Measurements from ENCODE around the gene TMEM135. TPM values are rescaled to one million over a fixed set of nuclear protein-coding genes. Genes with fewer than 3 reads are reported as not detected.

Gene TMEM135
- polyA plus RNA-seq, 1 donor: 13.7 TPM

- no peak for DNase-seq (ENCODE audit: low read depth)
These were observed 157.5 kb downstream of the TMEM135 start for GRCh38 chr11:87194985-87195820.

- DNase-seq (ENCODE audit: low read depth): no peak
These were observed 160.6 kb downstream of the TMEM135 start for GRCh38 chr11:87198266-87198881.

GRCh38 chr11:87201376-87201775 is 163.6 kb downstream of the TMEM135 start:
- no peak for DNase-seq (ENCODE audit: low read depth)

DNA sequence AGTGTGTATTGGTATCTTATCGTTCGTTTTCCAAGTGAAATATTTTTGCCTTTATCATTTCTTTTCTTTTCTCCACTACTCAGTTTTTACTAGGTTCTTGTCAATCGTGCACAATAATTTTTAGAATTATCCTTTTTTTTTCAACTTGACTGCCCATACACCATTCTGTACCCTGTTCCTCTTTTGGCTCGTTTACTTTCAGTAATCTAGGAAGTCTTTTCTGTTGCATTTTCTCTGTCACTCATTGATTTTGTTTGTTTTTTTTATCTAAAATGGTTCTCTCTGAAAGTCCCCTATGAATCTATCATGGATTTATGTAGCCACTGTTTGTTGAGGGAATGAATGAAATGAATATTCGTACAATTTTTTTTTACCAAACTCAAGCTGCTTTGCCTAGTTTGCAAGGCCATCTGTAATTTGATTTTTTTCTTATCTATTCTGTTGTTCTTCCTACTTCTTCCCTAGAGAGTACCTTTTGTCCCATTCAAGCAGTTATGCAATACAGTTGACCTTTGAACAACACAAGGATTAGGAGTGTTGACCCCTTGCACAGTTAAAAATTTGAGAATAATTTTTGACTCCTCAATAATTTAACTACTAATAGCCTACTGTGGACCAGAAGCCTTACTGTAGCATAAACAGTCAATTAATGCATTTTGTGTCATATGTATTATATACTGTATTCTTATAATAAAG is 166.3 kb downstream of the TMEM135 start:
- DNase-seq (ENCODE audit: low read depth): no peak

DNA sequence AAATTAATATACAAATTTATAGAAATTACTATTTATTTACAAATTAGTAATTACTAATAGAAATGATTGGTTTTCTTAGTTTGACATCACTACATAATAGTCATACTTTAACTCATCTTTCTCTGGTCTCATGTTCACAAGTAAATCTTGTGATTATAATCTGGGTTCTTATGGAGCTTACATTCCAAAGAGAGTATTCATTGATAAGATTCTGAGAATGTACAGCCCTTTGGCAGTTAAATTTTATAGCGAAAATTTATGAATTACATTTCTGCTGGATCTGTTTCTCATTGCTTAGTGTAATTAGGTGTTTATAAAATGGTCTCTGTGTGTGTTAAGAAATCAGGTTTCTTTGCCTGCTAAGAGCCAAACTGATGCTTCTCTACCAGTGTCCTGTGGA is 175.2 kb downstream of the TMEM135 start:
- DNase-seq (ENCODE audit: low read depth): no peak

DNA sequence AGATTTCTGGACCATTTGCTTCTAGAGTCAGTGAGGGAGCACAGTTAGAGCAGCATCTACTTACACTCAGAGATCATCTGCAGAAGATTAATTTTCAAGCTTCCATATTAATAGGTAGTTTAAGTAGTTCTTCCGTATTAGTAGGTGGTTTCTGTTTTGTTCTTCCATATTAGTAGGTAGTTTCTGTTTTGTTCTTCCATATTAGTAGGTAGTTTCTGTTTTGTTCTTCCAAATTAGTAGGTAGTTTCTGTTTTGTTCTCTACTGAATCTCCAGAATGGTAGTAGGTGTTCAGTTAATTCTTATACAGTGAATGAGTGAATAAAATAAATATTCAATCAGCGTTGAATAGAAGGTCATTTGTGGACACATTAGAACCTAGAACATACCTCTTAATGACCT is 175.7 kb downstream of the TMEM135 start:
- no peak for DNase-seq (ENCODE audit: low read depth)

- no peak for DNase-seq (ENCODE audit: low read depth)
These were observed 177.5 kb downstream of the TMEM135 start for GRCh38 chr11:87215236-87215635.

GRCh38 chr11:87219266-87219665 is 181.5 kb downstream of the TMEM135 start:
- no peak for DNase-seq (ENCODE audit: low read depth)

- no peak for DNase-seq (ENCODE audit: low read depth)
These were observed 186.1 kb downstream of the TMEM135 start for GRCh38 chr11:87223816-87224215.

DNA sequence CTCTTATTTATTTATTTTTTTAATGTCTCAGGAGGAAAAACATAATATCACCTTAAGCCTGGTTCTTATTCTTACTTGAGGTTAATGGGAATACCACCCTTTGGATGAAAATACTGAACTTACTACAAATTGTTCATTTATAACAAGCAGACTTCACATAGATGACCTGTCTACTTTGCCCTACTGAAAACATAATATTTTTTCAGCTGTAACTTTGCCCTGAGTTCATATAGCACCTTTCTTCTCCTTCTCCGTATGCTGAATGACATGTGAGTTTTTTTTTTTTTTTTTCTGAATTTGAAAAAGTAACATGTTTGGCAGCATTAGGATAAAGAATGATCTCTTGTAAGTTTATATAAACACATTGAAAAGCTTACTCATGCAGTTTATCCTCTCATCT is 186.8 kb downstream of the TMEM135 start:
- no peak for DNase-seq (ENCODE audit: low read depth)

GRCh38 chr11:87228820-87229219 is 191.1 kb downstream of the TMEM135 start:
- no peak for DNase-seq (ENCODE audit: low read depth)

- DNase-seq (ENCODE audit: low read depth): no peak
These were observed 193.3 kb downstream of the TMEM135 start for GRCh38 chr11:87230995-87231394.

GRCh38 chr11:87232320-87232719 is 194.6 kb downstream of the TMEM135 start:
- DNase-seq (ENCODE audit: low read depth): no peak

DNA sequence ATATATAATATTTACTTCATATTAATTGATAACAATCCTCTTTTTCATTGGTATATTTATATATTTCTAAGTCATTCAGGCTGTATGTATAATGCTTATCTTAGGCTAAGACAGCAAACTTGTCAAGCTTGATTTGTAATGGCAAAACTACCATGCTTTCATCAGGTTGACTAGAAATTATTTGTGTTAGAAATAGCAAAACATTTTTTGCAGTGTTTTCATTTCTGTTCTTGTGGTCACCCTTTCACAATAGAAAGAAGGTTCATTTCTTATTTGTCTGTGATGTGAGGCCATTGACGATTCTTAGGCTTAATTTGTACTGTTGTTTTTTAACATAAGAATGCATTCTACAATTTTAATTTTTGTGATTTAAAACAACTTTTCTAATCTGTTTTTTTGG is 197.6 kb downstream of the TMEM135 start:
- no peak for DNase-seq (ENCODE audit: low read depth)

DNA sequence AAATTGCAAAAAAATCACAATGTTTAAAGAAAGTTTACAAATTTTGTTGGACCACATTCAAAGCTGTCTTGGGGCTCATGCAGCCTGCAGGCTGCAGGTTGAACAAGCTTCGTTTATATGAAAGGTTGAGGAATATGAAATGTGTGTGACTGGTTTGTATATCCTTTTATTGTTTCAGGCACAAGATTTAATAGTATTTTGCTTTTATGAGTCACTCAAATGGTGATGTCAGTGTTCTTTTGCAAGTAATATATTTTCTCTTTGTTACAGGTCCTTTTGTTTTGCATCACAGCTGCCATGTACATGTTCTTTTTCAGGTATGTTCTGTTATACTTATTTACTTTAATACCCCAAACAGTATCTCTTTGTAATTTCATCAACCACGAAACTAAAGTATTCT is 198.6 kb downstream of the TMEM135 start:
- DNase-seq (ENCODE audit: low read depth): no peak

DNA sequence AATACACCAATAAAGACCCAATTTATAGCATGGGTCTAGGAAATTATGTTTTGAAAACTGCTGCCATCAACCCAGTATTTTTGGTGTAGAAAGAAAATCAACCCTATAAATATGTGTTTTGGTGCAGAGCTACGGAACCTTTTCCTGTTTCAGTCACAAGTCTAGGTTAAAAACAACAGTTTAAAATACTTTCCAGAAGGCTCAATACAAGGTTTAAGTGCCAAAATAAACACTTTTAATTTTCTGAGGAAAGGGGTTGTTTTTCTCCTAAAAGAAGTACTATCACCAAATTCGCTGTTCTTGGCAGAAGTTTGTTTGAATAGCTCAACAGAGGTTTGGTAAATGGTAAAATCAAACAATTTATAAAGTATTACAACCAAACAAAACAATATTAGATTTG is 201.3 kb downstream of the TMEM135 start:
- DNase-seq (ENCODE audit: low read depth): no peak

DNA sequence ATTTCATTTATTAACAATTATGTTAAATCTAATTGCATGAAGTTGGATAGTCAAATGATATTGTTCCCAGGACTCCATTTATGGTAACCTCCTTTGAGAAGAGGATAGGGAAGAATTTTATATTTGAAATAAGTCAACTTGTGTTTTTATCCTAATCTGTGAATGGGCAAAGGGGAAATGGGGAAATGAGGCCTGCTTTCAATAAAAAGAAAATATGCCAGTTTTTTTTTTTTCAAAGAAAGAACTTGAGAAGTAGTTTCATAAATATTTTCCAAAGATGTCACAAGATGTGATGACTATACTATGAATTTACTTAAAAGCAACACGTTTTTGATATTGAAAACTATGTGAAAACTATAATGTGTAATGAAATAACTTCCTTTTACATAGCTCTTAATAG is 201.8 kb downstream of the TMEM135 start:
- no peak for DNase-seq (ENCODE audit: low read depth)

DNA sequence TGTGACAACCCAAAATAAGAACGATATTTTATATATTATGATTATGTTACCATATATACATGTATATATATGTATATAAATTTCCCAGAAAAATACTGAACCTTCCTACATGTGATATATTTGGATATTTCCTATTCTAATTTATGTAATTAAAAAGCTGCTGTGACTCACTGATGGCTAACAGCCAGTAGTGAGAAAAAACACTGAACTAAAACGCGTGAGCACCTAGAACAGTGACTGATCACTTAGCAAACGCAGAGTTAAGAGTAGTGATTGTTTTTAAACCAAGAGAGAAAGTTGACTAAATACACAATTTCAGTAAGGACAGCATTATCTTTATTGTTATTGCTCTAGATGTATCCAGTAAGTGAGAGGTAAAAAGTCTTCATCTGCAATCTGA is 213.8 kb downstream of the TMEM135 start:
- no peak for DNase-seq (ENCODE audit: low read depth)

DNA sequence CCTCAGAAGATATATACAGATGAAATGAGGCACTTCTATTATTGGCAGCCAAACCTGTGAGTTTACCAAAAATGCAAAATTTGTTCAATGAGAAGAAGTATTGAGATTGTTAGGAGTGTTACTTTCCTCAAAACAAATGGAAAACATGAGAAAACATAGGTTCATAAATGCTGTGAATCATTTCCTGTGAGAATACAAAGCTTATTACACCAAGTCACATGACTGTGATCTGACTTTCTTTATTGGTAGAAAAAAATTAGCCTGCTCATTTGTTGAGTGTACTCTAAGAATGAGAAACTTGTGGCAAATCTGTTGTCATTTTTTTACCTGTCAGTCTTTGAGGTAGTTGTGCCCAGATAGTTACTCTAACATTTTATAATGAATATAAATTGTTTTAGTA is 215.1 kb downstream of the TMEM135 start:
- no peak for DNase-seq (ENCODE audit: low read depth)

DNA sequence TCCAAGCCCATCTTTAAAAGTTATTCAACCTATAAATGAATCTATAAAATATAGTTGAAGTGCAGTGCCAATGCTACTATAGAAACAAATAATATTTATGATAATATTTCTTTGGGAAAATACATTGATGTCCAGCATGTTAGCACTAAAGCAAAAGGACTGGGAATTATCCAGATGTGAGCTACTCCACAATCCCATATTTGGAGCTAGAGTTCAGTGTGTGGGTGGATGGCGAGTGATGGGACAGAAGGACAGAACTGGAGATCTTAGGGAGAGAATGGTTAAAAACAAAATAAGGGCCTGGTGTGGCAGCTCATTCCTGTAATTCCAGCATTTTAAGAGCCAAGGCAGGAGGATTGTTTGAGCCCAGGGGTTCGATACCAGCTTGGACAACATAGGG is 216.8 kb downstream of the TMEM135 start:
- no peak for DNase-seq (ENCODE audit: low read depth)

DNA sequence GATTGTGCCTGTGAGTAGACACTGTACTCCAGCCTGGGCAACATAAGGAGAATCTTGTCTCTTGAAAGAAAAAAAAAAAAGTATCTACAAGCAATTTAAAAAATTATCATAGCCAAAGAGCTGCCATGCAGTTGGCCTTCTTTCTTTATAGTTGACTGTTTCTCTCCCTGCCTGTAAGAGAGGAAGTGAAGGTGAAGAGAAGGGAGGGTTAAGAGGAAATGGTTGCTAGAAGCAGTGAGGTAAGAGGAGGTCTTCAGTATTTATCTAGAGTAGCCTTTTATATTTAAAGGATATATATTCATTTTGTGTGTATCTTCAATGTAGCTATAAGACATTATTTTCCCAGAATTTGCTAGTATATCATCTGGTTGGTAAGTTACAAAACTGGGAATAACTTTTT is 217.9 kb downstream of the TMEM135 start:
- DNase-seq (ENCODE audit: low read depth): no peak

DNA sequence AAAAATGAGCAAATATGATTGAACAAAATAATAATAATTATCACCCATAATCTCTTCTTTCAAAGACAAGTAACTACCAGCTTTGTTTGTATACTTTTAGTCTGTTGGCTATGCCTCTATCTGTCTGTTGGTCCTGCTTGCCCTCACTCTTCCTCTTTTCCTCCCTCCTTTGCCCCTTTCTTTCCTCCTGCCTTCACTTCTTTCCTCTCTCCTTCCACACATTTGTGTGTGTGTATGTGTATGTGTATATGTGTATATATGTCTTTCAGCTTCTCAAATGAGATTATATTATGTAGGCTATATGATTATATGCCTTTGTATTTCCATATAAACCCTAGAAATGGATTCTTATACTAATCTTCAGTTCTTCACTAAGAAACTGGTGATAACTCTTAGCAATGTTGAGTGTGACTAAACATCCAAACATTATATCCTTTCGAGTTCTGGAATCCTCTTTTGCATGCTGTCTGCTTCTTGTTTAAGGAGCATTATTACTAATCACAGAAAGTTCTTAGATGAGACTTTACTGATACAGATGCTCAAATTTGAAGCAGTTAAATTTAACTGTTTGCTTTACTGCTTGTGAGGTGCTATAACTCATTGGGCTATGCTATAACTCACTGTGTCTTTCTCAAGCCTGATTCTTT is 219.1 kb downstream of the TMEM135 start:
- no peak for DNase-seq (ENCODE audit: low read depth)

All from forelimb muscle (tissue), 1 donor.